K562 (cell line): ENCODE measurements around the gene SGO1. TPM values are rescaled to one million over a fixed set of nuclear protein-coding genes. Genes with fewer than 3 reads are reported as not detected.

ENCODE experiments used
- HNRNPH1 ChIP-seq: fragments of 200-400 bp; formaldehyde crosslinking; optimal IDR thresholded peaks from 2 replicates; pipeline ENCODE3; 2017; ENCODE audit warnings: low read depth, mild to moderate bottlenecking, low read length, moderate library complexity
- NCOR1 ChIP-seq: fragments of 450-650 bp; IDR thresholded peaks from 2 replicates; pipeline ENCODE4 v1.6.1; 2016; ENCODE audit warnings: mild to moderate bottlenecking, moderate library complexity
- POLR2B ChIP-seq: fragments of 450-650 bp; IDR thresholded peaks from 2 replicates; pipeline ENCODE4 v1.6.1; 2018; ENCODE audit warnings: low read depth; ENCODE audit not compliant: partially characterized antibody
- SMARCA4 ChIP-seq: fragments of 450-650 bp; IDR thresholded peaks from 2 replicates; pipeline ENCODE4 v1.6.1; 2016
- SMARCC2 ChIP-seq: fragments of 450-650 bp; IDR thresholded peaks from 2 replicates; pipeline ENCODE4 v1.6.1; 2017; ENCODE audit warnings: antibody characterized with exemption, moderate library complexity, mild to moderate bottlenecking, low read depth
- ZC3H4 ChIP-seq: sonication (generic); formaldehyde crosslinking; IDR thresholded peaks from 2 replicates; pipeline ENCODE4 v1.9.0; 2021; ENCODE audit warnings: missing genetic modification reagents, borderline replicate concordance
- ZNF445 ChIP-seq: fragments of 250-450 bp; sonication (Bioruptor Pico); IDR thresholded peaks from 2 replicates; pipeline ENCODE4 v1.4.0; 2020; ENCODE audit warnings: low read depth, mild to moderate bottlenecking, moderate library complexity
- ZNF561 ChIP-seq: fragments of 450-650 bp; formaldehyde crosslinking; conservative IDR thresholded peaks from 2 replicates; pipeline ENCODE4 v1.4.0; 2020; ENCODE audit warnings: mild to moderate bottlenecking, moderate library complexity
- polyA plus RNA-seq, 8 experiments: library from polyadenylated mRNA; depleted of rRNA in 4 of 8; stranded (reverse) in 5 of 8; unstranded in 3 of 8; fragments of >200 nt; fragmentation: Nextera tagmentation in 2 of 8; fragmentation: Illumina TruSeq in 1 of 8; extraction: Ambion mirVana in 2 of 8; extraction: Trizol in 1 of 8; gene quantifications; 2 replicates each; pipeline versions ENCODE4 v1.2.1 to v1.2.3, GENCODE V29; 2011 to 2014; ENCODE audit warnings: inconsistent platforms in 1 of 8, missing spikeins in 1 of 8
- total RNA-seq, 7 experiments: library from RNA; depleted of rRNA in 6 of 7; stranded (reverse); fragments of >200 nt in 6 of 7; fragmentation: Illumina TruSeq in 2 of 7; extraction: Trizol in 2 of 7; gene quantifications; 2 replicates each; pipeline versions ENCODE4 v1.2.1 to v1.2.3, GENCODE V29; 2011 to 2021; ENCODE audit warnings: low replicate concordance in 1 of 7
- TF ChIP-seq, protein P1 (sequence below): fragments of 450-650 bp; IDR thresholded peaks from 2 replicates; pipeline ENCODE4 v1.6.1; 2016; ENCODE audit warnings: borderline replicate concordance
- TF ChIP-seq, protein P2 (sequence below): fragments of 450-650 bp; formaldehyde crosslinking; IDR thresholded peaks from 2 replicates; pipeline ENCODE4 v1.4.0; 2020; ENCODE audit warnings: mild to moderate bottlenecking, moderate library complexity
- TF ChIP-seq, protein P3 (sequence below): sonication (generic); formaldehyde crosslinking; IDR thresholded peaks from 2 replicates; pipeline ENCODE4 v1.8.0; 2023; ENCODE audit warnings: mild to moderate bottlenecking, missing genetic modification reagents
- TF ChIP-seq, protein P4 (sequence below): fragments of 250-450 bp; sonication (Bioruptor Pico); IDR thresholded peaks from 2 replicates; pipeline ENCODE4 v1.5.0; 2021
- TF ChIP-seq, protein P5 (sequence below): fragments of 250-450 bp; sonication (Bioruptor Pico); IDR thresholded peaks from 2 replicates; pipeline ENCODE4 v1.4.0; 2020; ENCODE audit warnings: mild to moderate bottlenecking, moderate library complexity

The SGO1 gene
- total and polyA plus RNA-seq, 9 of the 15 experiments (the other 6 are each of a cell fraction or from before 2014, with no cell fraction given), result 13.7 to 57.3 (median 28.2) TPM

DNA sequence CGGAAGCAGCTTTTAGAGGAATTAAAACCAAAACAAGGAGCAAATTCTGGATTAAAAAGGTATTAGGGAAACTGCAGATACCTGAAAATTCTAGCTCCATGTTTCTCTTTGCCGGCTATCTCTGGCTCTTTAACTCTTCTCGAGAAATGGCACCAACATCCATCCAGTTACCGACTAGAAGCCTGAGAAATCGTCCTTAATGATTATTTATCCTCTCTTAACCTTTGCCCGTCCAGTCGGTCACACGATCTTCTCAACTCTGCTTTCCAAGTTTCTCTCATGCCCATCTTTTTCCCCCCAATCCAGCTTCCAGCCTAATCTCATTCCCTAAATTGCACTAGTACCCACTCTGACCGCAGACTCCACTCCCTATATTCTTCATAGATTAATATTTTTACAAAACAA, 596 bp upstream of the SGO1 start (continued):
- TF ChIP-seq, protein P1, sequence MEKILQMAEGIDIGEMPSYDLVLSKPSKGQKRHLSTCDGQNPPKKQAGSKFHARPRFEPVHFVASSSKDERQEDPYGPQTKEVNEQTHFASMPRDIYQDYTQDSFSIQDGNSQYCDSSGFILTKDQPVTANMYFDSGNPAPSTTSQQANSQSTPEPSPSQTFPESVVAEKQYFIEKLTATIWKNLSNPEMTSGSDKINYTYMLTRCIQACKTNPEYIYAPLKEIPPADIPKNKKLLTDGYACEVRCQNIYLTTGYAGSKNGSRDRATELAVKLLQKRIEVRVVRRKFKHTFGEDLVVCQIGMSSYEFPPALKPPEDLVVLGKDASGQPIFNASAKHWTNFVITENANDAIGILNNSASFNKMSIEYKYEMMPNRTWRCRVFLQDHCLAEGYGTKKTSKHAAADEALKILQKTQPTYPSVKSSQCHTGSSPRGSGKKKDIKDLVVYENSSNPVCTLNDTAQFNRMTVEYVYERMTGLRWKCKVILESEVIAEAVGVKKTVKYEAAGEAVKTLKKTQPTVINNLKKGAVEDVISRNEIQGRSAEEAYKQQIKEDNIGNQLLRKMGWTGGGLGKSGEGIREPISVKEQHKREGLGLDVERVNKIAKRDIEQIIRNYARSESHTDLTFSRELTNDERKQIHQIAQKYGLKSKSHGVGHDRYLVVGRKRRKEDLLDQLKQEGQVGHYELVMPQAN, result 0 out of 2 replicates have a peak, but pooled peaks have one; percentile 52
- TF ChIP-seq, protein P2, sequence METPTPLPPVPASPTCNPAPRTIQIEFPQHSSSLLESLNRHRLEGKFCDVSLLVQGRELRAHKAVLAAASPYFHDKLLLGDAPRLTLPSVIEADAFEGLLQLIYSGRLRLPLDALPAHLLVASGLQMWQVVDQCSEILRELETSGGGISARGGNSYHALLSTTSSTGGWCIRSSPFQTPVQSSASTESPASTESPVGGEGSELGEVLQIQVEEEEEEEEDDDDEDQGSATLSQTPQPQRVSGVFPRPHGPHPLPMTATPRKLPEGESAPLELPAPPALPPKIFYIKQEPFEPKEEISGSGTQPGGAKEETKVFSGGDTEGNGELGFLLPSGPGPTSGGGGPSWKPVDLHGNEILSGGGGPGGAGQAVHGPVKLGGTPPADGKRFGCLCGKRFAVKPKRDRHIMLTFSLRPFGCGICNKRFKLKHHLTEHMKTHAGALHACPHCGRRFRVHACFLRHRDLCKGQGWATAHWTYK, result no peak
- TF ChIP-seq ZNF445 (no peak), POLR2B (no peak), NCOR1 (0 out of 2 replicates have a peak, but pooled peaks have one; percentile 4), SMARCA4 (0 out of 2 replicates have a peak, but pooled peaks have one; percentile 52), ZNF561 (no peak), ZC3H4 (CRISPR knock-in tag) (no peak), HNRNPH1 (no peak), SMARCC2 (0 out of 2 replicates have a peak, but pooled peaks have one; percentile 25)
- TF ChIP-seq, protein P3, sequence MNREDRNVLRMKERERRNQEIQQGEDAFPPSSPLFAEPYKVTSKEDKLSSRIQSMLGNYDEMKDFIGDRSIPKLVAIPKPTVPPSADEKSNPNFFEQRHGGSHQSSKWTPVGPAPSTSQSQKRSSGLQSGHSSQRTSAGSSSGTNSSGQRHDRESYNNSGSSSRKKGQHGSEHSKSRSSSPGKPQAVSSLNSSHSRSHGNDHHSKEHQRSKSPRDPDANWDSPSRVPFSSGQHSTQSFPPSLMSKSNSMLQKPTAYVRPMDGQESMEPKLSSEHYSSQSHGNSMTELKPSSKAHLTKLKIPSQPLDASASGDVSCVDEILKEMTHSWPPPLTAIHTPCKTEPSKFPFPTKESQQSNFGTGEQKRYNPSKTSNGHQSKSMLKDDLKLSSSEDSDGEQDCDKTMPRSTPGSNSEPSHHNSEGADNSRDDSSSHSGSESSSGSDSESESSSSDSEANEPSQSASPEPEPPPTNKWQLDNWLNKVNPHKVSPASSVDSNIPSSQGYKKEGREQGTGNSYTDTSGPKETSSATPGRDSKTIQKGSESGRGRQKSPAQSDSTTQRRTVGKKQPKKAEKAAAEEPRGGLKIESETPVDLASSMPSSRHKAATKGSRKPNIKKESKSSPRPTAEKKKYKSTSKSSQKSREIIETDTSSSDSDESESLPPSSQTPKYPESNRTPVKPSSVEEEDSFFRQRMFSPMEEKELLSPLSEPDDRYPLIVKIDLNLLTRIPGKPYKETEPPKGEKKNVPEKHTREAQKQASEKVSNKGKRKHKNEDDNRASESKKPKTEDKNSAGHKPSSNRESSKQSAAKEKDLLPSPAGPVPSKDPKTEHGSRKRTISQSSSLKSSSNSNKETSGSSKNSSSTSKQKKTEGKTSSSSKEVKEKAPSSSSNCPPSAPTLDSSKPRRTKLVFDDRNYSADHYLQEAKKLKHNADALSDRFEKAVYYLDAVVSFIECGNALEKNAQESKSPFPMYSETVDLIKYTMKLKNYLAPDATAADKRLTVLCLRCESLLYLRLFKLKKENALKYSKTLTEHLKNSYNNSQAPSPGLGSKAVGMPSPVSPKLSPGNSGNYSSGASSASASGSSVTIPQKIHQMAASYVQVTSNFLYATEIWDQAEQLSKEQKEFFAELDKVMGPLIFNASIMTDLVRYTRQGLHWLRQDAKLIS (CRISPR knock-in tag), result 0 out of 2 replicates have a peak, but pooled peaks have one; percentile 53
- TF ChIP-seq, protein P4, sequence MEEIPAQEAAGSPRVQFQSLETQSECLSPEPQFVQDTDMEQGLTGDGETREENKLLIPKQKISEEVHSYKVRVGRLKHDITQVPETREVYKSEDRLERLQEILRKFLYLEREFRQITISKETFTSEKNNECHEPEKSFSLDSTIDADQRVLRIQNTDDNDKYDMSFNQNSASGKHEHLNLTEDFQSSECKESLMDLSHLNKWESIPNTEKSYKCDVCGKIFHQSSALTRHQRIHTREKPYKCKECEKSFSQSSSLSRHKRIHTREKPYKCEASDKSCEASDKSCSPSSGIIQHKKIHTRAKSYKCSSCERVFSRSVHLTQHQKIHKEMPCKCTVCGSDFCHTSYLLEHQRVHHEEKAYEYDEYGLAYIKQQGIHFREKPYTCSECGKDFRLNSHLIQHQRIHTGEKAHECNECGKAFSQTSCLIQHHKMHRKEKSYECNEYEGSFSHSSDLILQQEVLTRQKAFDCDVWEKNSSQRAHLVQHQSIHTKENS (CRISPR knock-in tag), result no peak
- TF ChIP-seq, protein P5, sequence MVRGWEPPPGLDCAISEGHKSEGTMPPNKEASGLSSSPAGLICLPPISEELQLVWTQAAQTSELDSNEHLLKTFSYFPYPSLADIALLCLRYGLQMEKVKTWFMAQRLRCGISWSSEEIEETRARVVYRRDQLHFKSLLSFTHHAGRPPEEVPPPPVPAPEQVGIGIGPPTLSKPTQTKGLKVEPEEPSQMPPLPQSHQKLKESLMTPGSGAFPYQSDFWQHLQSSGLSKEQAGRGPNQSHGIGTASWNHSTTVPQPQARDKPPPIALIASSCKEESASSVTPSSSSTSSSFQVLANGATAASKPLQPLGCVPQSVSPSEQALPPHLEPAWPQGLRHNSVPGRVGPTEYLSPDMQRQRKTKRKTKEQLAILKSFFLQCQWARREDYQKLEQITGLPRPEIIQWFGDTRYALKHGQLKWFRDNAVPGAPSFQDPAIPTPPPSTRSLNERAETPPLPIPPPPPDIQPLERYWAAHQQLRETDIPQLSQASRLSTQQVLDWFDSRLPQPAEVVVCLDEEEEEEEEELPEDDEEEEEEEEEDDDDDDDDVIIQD (CRISPR knock-in tag), result no peak
